ENCODE data around the gene CXCL3.

GRCh38 chr4:74072739-74073138 lies 34.2 kb upstream of the CXCL3 start:
- TF ChIP-seq YY1 (IDR thresholded peaks at IDR 0.05): no peak
- TF ChIP-seq, protein P1, sequence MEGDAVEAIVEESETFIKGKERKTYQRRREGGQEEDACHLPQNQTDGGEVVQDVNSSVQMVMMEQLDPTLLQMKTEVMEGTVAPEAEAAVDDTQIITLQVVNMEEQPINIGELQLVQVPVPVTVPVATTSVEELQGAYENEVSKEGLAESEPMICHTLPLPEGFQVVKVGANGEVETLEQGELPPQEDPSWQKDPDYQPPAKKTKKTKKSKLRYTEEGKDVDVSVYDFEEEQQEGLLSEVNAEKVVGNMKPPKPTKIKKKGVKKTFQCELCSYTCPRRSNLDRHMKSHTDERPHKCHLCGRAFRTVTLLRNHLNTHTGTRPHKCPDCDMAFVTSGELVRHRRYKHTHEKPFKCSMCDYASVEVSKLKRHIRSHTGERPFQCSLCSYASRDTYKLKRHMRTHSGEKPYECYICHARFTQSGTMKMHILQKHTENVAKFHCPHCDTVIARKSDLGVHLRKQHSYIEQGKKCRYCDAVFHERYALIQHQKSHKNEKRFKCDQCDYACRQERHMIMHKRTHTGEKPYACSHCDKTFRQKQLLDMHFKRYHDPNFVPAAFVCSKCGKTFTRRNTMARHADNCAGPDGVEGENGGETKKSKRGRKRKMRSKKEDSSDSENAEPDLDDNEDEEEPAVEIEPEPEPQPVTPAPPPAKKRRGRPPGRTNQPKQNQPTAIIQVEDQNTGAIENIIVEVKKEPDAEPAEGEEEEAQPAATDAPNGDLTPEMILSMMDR (IDR thresholded peaks at IDR 0.05; ENCODE audit: low read depth, low read length, missing input control): no peak
- TF ChIP-seq NR2F2 (IDR thresholded peaks at IDR 0.05): no peak
- TF ChIP-seq ATF3 (IDR thresholded peaks at IDR 0.05): no peak
- no peak for TF ChIP-seq RAD21 (IDR thresholded peaks at IDR 0.05)
- TF ChIP-seq, protein P2, sequence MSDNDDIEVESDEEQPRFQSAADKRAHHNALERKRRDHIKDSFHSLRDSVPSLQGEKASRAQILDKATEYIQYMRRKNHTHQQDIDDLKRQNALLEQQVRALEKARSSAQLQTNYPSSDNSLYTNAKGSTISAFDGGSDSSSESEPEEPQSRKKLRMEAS (IDR thresholded peaks at IDR 0.05): no peak
- TF ChIP-seq GABPA (IDR thresholded peaks at IDR 0.05 in 1 of 2, conservative IDR thresholded peaks at IDR 0.05 in 1 of 2): no peak
- TF ChIP-seq HNF4G (IDR thresholded peaks at IDR 0.05): no peak
- no peak for TF ChIP-seq TAF1 (conservative IDR thresholded peaks at IDR 0.05)
- no peak for TF ChIP-seq SP1 (IDR thresholded peaks at IDR 0.05)
- no peak for TF ChIP-seq REST (IDR thresholded peaks at IDR 0.05)
- TF ChIP-seq, protein P3, sequence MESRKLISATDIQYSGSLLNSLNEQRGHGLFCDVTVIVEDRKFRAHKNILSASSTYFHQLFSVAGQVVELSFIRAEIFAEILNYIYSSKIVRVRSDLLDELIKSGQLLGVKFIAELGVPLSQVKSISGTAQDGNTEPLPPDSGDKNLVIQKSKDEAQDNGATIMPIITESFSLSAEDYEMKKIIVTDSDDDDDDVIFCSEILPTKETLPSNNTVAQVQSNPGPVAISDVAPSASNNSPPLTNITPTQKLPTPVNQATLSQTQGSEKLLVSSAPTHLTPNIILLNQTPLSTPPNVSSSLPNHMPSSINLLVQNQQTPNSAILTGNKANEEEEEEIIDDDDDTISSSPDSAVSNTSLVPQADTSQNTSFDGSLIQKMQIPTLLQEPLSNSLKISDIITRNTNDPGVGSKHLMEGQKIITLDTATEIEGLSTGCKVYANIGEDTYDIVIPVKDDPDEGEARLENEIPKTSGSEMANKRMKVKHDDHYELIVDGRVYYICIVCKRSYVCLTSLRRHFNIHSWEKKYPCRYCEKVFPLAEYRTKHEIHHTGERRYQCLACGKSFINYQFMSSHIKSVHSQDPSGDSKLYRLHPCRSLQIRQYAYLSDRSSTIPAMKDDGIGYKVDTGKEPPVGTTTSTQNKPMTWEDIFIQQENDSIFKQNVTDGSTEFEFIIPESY (IDR thresholded peaks at IDR 0.05): no peak
- no peak for TF ChIP-seq EGR1 (IDR thresholded peaks at IDR 0.05; ENCODE audit: low read depth in 2 of 2)

Measured in liver (tissue), 3 donors.